Muscle of back (tissue), 11 donors: ENCODE measurements around the gene C6orf89. TPM values are rescaled to one million over a fixed set of nuclear protein-coding genes. Genes with fewer than 3 reads are reported as not detected.
"Not testable (repeated sequence)": the region's sequence is repeated elsewhere in the genome, so short reads cannot be mapped to it uniquely, and the experiment has no call there.

Source experiments
- DNase-seq, 3 donors: peaks; one replicate each; pipeline versions ENCODE4 v3.0.0 to v3.0.0-alpha.2; 2013
- polyA plus RNA-seq, 10 donors: library from polyadenylated mRNA; unstranded; fragments of 120-200 nt; gene quantifications; one replicate each; pipeline ENCODE4 v1.2.1, GENCODE V29; 2013; ENCODE audit not compliant: insufficient read length in 10 of 10

The C6orf89 gene
- polyA plus RNA-seq, 10 donors: 29.5 to 40.8 (median 34.7) TPM

GRCh38 chr6:36944650-36945049, 58.9 kb downstream of the C6orf89 start:
- no peak for DNase-seq

- DNase-seq: no peak
Observed at GRCh38 chr6:36945301-36945700, 59.5 kb downstream of the C6orf89 start.

- no peak for DNase-seq
Observed at GRCh38 chr6:36946526-36946925, 60.8 kb downstream of the C6orf89 start.

GRCh38 chr6:36947570-36948351, 62.0 kb downstream of the C6orf89 start:
- no peak for DNase-seq

GRCh38 chr6:36949076-36949475, 63.3 kb downstream of the C6orf89 start:
- not testable (repeated sequence) for DNase-seq

- no peak for DNase-seq
Observed at GRCh38 chr6:36949636-36950035, 63.9 kb downstream of the C6orf89 start.

- DNase-seq: no peak
Observed at GRCh38 chr6:36953931-36954261, 68.1 kb downstream of the C6orf89 start.

- DNase-seq: no peak
Observed at GRCh38 chr6:36954262-36954931, 68.6 kb downstream of the C6orf89 start, which contains the start of gene PI16. Gene PI16 (plus strand): TSS chr6:36954738. CDS start chr6:36954761, 23 bp downstream.

- DNase-seq: no peak
Observed at GRCh38 chr6:36955136-36955535, 69.4 kb downstream of the C6orf89 start.

GRCh38 chr6:36955671-36956445, 70.1 kb downstream of the C6orf89 start:
- no peak for DNase-seq

GRCh38 chr6:36956446-36956820, 70.7 kb downstream of the C6orf89 start:
- no peak for DNase-seq

- DNase-seq: no peak
Observed at GRCh38 chr6:36957773-36958271, 72.1 kb downstream of the C6orf89 start.

GRCh38 chr6:36958775-36959554, 73.2 kb downstream of the C6orf89 start:
- DNase-seq: no peak

- DNase-seq: no peak
Observed at GRCh38 chr6:36959555-36960250, 74.0 kb downstream of the C6orf89 start.

GRCh38 chr6:36961441-36962435, 76.0 kb downstream of the C6orf89 start:
- DNase-seq: no peak

- peak in 2 of 3 donors; percentile 53 to 65 for DNase-seq
Observed at GRCh38 chr6:36962874-36963273, 77.1 kb downstream of the C6orf89 start.

GRCh38 chr6:36963451-36964290, 77.9 kb downstream of the C6orf89 start:
- no peak for DNase-seq

GRCh38 chr6:36964349-36964748, 78.6 kb downstream of the C6orf89 start:
- no peak for DNase-seq

GRCh38 chr6:36964908-36965307, 79.2 kb downstream of the C6orf89 start:
- no peak for DNase-seq
